GM12891 (cell line): ENCODE results near the gene KRTAP10-9.

Experiments used
- POLR2A ChIP-seq: IDR thresholded peaks from 2 replicates; pipeline ENCODE4 v1.6.1; 2011; ENCODE audit warnings: low read depth, low read length, control low read depth
- POLR2AphosphoS5 ChIP-seq: IDR thresholded peaks from 2 replicates; pipeline ENCODE4 v1.6.1; 2011; ENCODE audit warnings: low read depth, low read length, control low read depth

DNA sequence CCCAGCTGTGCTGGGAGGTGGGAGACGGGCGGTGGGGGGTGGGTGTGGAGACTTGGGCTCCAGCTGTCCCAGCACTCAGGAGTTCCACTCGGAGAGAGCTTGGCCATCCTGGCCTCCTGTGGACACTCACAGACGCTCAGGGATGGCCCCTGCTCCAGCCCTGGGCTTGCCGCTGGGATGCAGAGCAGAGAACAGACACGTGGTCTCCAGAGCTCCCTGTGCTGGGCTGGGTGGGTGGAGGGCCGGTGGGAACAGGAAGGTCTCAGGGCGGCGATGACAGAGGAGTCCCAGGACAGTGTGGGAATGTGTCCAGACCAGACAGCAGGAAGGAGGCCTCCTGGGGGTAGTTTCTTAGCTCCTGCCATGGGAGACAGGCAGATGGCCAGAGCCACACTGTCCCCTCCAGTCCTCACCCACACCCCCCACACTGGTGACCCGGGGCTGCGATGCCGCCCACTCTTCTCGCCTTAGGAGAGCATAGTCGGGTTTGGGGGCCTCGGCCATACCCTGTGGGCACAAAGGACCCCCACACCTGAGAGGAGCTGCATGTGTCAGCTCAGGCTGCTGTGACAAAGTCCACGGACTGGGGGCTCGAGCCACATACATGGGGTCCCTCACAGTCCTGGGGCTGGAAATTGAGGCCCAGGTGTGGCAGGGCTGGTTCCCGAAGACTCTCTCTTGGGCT lies 2.0 kb downstream of the KRTAP10-9 start:
- TF ChIP-seq POLR2A, result no peak
- no peak for TF ChIP-seq POLR2AphosphoS5
